Measurements from ENCODE around the gene GAN. TPM values are rescaled to one million over a fixed set of nuclear protein-coding genes. Genes with fewer than 3 reads are reported as not detected.

The GAN gene
- total and polyA plus RNA-seq, 2 of the 4 experiments (the other 2 are of a cell fraction): 1.1 to 5.7 TPM

DNA sequence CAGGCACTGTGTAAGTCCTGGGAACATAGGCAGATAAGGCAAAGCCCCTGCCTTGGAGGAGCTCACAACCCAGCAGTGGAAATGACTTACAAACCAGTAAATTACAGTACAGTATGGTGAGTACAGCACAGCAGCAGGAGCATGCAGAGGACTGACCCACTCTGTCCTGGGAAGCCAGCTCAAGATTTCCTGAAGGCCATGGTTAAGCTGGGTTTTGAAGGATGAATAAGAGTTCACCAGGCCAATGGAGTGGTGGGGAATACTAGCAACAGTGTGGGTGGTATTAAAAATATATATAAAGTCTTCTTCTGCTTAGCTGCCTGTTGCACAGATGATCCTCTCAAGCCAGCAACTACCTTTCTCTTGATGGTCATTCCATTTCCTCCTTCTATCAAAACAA, 3.0 kb upstream of the GAN start:
- Histone ChIP-seq H2AFZ (replicated peaks; ENCODE audit: low read length, poor library complexity) (no peak overlapping the region), H2AK5ac (ENCODE audit: low read depth, low read length) (no peak overlapping the region), H3K4me3 (ENCODE audit: insufficient read depth, low read depth, low read length) (no peak overlapping the region), H3K4ac (ENCODE audit: low read depth, low read length) (no peak overlapping the region), H2BK5ac (ENCODE audit: low read depth, low read length, poor library complexity, severe bottlenecking) (no peak overlapping the region), H3K27me3 (ENCODE audit: control insufficient read depth, insufficient read depth, low read length) (no peaks in the 10 kb centered on the region), H3K79me1 (ENCODE audit: low read depth in 1 of 2, low read length in 2 of 2) (peaks cover 27 to 37% of the 10 kb centered on the region in 2 experiments), H4K91ac (ENCODE audit: insufficient read depth, low read depth, low read length) (no peak overlapping the region), H3K4me1 (ENCODE audit: control insufficient read depth, insufficient read depth, low read length) (peaks cover 5% of the 10 kb centered on the region), H3K4me2 (ENCODE audit: low read depth, low read length) (no peak overlapping the region), H3K18ac (ENCODE audit: low read depth, low read length) (no peak overlapping the region), H2BK120ac (ENCODE audit: low read depth, low read length) (no peak overlapping the region), H3K36me3 (ENCODE audit: control insufficient read depth, insufficient read depth, low read length) (peaks cover 2% of the 10 kb centered on the region; the same call in 1 of the 2 replicates), H4K20me1 (ENCODE audit: insufficient read depth, low read length) (peaks cover 3% of the 10 kb centered on the region; the same call in 1 of the 2 replicates), H3K14ac (replicated peaks; ENCODE audit: low read depth, low read length) (no peak overlapping the region), H2BK15ac (ENCODE audit: low read depth, low read length) (no peak overlapping the region), H2BK20ac (ENCODE audit: low read depth, low read length) (no peak overlapping the region), H3K56ac (ENCODE audit: extremely low read depth, insufficient read depth, low read length) (no peak overlapping the region), H3K23ac (ENCODE audit: low read depth, low read length) (no peak overlapping the region), H2AK9ac (replicated peaks; ENCODE audit: low read depth, low read length, poor library complexity) (no peak overlapping the region), H3K9me3 (ENCODE audit: control insufficient read depth, insufficient read depth, low read length) (no peaks in the 10 kb centered on the region), H3K9me1 (ENCODE audit: insufficient read depth, low read length) (no peaks in the 10 kb centered on the region), H4K5ac (ENCODE audit: low read depth, low read length) (no peak overlapping the region), H4K8ac (ENCODE audit: low read depth in 2 of 2, low read length in 2 of 2) (no peak overlapping the region), H3K27ac (ENCODE audit: insufficient read depth, low read length) (no peak overlapping the region), H3K9ac (ENCODE audit: low read depth, low read length) (no peak overlapping the region)
- dilution Hi-C loops (cut with HindIII; ENCODE audit: low sequenced_read_pairs, unreplicated experiment) (no loop called here), in situ Hi-C loops (cut with MboI; ENCODE audit: low sequenced_read_pairs) (no loop called here), intact Hi-C loops (cut with micrococcal nuclease) (loop anchor here (10.0 kb wide), 3 partner anchors 77 to 217 kb away; partner anchors contain the start of genes BCO1 and GCSH)
- ChIA-PET POLR2A (ENCODE audit: unreplicated experiment) (no interaction called here), CTCF (no interaction called here)
- BruUV-seq (replicated peaks): no TSS peak
- DNase-seq (no peak), ATAC-seq (ENCODE audit: low read depth) (no peak)
- TF ChIP-seq NFE2L2 (IDR thresholded peaks at IDR 0.05; ENCODE audit: low read depth, low read length) (no peak), RFX5 (IDR thresholded peaks at IDR 0.05; ENCODE audit: low read depth, low read length) (no peak), RAD21 (IDR thresholded peaks at IDR 0.05; ENCODE audit: low read length) (no peak), SMC3 (IDR thresholded peaks at IDR 0.05; ENCODE audit: low read depth, low read length) (no peak), MAFK (IDR thresholded peaks at IDR 0.05; ENCODE audit: low read depth, low read length) (no peak), MAZ (IDR thresholded peaks at IDR 0.05; ENCODE audit: borderline replicate concordance, low read depth, low read length) (no peak), MXI1 (IDR thresholded peaks at IDR 0.05; ENCODE audit: borderline replicate concordance, low read depth, low read length) (no peak), RCOR1 (IDR thresholded peaks at IDR 0.05; ENCODE audit: insufficient replicate concordance, low read length) (no peak), POLR2A (IDR thresholded peaks at IDR 0.05; ENCODE audit: low read depth, low read length) (no peak), FOS (IDR thresholded peaks at IDR 0.05; ENCODE audit: low read depth, low read length) (no peak), CEBPB (IDR thresholded peaks at IDR 0.05; ENCODE audit: low read depth, low read length) (no peak), CHD1 (IDR thresholded peaks at IDR 0.05; ENCODE audit: low read depth, low read length) (no peak), BHLHE40 (IDR thresholded peaks at IDR 0.05; ENCODE audit: low read depth, low read length) (no peak)
- TF ChIP-seq, protein P1, sequence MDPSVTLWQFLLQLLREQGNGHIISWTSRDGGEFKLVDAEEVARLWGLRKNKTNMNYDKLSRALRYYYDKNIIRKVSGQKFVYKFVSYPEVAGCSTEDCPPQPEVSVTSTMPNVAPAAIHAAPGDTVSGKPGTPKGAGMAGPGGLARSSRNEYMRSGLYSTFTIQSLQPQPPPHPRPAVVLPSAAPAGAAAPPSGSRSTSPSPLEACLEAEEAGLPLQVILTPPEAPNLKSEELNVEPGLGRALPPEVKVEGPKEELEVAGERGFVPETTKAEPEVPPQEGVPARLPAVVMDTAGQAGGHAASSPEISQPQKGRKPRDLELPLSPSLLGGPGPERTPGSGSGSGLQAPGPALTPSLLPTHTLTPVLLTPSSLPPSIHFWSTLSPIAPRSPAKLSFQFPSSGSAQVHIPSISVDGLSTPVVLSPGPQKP (IDR thresholded peaks at IDR 0.05; ENCODE audit: borderline replicate concordance, low read depth, low read length): no peak
- TF ChIP-seq, protein P2, sequence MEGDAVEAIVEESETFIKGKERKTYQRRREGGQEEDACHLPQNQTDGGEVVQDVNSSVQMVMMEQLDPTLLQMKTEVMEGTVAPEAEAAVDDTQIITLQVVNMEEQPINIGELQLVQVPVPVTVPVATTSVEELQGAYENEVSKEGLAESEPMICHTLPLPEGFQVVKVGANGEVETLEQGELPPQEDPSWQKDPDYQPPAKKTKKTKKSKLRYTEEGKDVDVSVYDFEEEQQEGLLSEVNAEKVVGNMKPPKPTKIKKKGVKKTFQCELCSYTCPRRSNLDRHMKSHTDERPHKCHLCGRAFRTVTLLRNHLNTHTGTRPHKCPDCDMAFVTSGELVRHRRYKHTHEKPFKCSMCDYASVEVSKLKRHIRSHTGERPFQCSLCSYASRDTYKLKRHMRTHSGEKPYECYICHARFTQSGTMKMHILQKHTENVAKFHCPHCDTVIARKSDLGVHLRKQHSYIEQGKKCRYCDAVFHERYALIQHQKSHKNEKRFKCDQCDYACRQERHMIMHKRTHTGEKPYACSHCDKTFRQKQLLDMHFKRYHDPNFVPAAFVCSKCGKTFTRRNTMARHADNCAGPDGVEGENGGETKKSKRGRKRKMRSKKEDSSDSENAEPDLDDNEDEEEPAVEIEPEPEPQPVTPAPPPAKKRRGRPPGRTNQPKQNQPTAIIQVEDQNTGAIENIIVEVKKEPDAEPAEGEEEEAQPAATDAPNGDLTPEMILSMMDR (conservative IDR thresholded peaks at IDR 0.05; ENCODE audit: low read depth, low read length): no peak
- TF ChIP-seq, protein P3, sequence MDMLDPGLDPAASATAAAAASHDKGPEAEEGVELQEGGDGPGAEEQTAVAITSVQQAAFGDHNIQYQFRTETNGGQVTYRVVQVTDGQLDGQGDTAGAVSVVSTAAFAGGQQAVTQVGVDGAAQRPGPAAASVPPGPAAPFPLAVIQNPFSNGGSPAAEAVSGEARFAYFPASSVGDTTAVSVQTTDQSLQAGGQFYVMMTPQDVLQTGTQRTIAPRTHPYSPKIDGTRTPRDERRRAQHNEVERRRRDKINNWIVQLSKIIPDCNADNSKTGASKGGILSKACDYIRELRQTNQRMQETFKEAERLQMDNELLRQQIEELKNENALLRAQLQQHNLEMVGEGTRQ (IDR thresholded peaks at IDR 0.05; ENCODE audit: low read depth, low read length): no peak

All from IMR-90 (cell line).